Measurements from ENCODE around the gene BRCC3.
A peak's percentile ranks its signal among the peaks of the same experiment; 100 is the strongest.
"Not testable (repeated sequence)": the region's sequence is repeated elsewhere in the genome, so short reads cannot be mapped to it uniquely, and the experiment has no call there.

The BRCC3 gene

DNA sequence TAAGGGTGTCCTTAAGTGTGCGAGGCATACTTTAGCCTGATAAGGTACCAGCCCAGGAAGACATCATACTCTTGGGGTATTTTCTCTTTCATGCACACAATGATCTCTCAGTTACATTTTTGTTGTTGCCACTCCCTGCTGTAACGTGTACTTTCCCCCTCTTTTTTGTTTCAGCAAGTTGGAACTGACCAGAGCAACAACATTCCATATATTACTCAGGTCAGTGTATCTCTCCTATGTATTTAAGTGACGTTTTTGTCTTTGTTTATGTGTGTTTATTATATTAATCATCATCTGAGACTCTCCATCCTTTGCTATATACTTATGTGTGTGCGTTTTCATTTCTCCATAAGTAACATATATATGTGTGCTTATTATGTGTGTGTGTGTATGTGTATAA lies 73.6 kb downstream of the BRCC3 start:
- ATAC-seq = no peak

DNA sequence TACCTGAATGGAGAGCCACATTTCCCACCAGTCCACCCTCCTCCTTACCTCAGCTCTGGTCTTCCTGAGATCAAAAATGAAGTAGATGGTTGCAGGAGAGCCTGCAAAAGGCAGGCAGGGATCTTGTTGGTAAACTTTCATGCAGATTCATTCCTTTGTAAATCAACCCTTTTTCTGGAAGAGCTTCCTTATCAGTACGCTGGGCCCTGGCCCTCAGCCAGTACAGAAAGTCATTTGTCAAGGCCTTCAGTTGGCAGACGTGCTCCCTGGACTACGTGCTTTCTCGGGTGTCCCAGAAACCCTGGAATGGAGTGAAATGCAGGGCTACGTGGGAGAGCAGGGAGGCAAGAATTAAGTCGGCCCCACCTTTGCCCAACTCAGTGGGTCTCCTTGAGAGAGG lies 76.3 kb downstream of the BRCC3 start:
- ATAC-seq = not testable (repeated sequence)

More for the DNA sequence above, 73.6 kb downstream of the BRCC3 start:
- no peak for TF ChIP-seq PATZ1 (CRISPR knock-in tag; IDR thresholded peaks at IDR 0.05; ENCODE audit: borderline replicate concordance)
- TF ChIP-seq POU6F1 (CRISPR knock-in tag; IDR thresholded peaks at IDR 0.05; ENCODE audit: borderline replicate concordance, low read depth) = no peak
- TF ChIP-seq TOX (CRISPR knock-in tag; IDR thresholded peaks at IDR 0.05; ENCODE audit: borderline replicate concordance) = no peak

GRCh38 chrX:155148166-155148565 lies 76.9 kb downstream of the BRCC3 start:
- ATAC-seq = not testable (repeated sequence)

DNA sequence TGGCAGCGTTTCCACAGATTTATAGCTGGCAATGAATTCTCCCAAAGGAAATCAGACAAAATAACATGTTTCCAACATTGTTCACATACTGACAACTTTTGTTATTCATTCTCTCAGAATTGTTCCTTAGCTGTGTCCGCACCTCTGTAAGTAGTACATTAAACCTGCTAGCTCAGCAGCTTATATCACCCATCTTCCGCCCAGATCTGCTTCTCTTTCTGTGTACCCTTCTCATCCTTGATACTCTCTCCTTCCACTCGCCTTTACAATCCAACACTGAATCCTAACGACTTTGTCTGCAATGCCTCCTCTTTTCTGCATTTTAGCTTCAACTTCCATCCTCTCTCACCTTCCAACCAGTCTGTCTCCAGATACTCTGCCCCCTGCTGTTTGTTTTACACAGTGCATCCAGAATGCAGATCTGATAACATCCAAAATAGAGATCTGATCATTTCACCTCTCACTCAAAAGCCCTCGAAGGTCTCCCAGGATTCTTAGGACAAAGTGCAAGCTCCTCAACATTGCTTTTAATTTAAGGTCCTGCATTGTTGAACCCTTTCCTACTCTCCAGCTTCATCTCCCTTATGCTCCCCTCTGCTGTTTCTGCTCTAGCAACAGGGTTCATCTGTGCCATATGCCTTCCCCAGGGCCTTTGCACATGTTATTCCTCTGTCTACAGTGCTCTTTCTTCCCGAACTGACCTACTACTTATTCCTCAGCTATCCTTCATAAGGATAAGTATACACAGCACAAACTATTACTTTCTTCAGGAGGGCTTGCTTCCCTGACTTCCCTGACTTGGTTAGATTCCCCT lies 77.6 kb downstream of the BRCC3 start:
- ATAC-seq = peak; percentile 62; the same call in 1 of the 3 replicates
- TF ChIP-seq PATZ1 (CRISPR knock-in tag; IDR thresholded peaks at IDR 0.05; ENCODE audit: borderline replicate concordance) (no peak), ISL1 (CRISPR knock-in tag; IDR thresholded peaks at IDR 0.05) (no peak), ZNF70 (CRISPR knock-in tag; IDR thresholded peaks at IDR 0.05) (no peak), ARNTL (CRISPR knock-in tag; IDR thresholded peaks at IDR 0.05; ENCODE audit: borderline replicate concordance, low read depth) (no peak), ZFP30 (CRISPR knock-in tag; IDR thresholded peaks at IDR 0.05) (no peak), TCF4 (CRISPR knock-in tag; IDR thresholded peaks at IDR 0.05; ENCODE audit: borderline replicate concordance) (no peak), ZNF565 (CRISPR knock-in tag; conservative IDR thresholded peaks at IDR 0.05; ENCODE audit: low read depth) (no peak), RARB (CRISPR knock-in tag; IDR thresholded peaks at IDR 0.05) (no peak), SNAI2 (CRISPR knock-in tag; IDR thresholded peaks at IDR 0.05) (no peak), CSDC2 (CRISPR knock-in tag; IDR thresholded peaks at IDR 0.05) (no peak), ZNF8 (CRISPR knock-in tag; IDR thresholded peaks at IDR 0.05) (no peak), PPARA (CRISPR knock-in tag; IDR thresholded peaks at IDR 0.05; ENCODE audit: borderline replicate concordance) (no peak), OSR1 (CRISPR knock-in tag; IDR thresholded peaks at IDR 0.05) (no peak), ZC3H10 (CRISPR knock-in tag; IDR thresholded peaks at IDR 0.05) (no peak), GLIS3 (CRISPR knock-in tag; IDR thresholded peaks at IDR 0.05) (no peak), TSHZ2 (CRISPR knock-in tag; IDR thresholded peaks at IDR 0.05) (no peak), ZFP3 (CRISPR knock-in tag; IDR thresholded peaks at IDR 0.05) (no peak)
- TF ChIP-seq, protein P1, sequence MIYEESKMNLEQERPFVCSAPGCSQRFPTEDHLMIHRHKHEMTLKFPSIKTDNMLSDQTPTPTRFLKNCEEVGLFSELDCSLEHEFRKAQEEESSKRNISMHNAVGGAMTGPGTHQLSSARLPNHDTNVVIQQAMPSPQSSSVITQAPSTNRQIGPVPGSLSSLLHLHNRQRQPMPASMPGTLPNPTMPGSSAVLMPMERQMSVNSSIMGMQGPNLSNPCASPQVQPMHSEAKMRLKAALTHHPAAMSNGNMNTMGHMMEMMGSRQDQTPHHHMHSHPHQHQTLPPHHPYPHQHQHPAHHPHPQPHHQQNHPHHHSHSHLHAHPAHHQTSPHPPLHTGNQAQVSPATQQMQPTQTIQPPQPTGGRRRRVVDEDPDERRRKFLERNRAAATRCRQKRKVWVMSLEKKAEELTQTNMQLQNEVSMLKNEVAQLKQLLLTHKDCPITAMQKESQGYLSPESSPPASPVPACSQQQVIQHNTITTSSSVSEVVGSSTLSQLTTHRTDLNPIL (CRISPR knock-in tag; IDR thresholded peaks at IDR 0.05; ENCODE audit: low read depth) = no peak
